Ascending aorta (tissue), 2 donors: ENCODE data around the gene SUCO. TPM values are rescaled to one million over a fixed set of nuclear protein-coding genes. Genes with fewer than 3 reads are reported as not detected.

Experiments used
- DNase-seq, 2 donors: peaks; one replicate each; pipeline ENCODE4 v3.0.0-alpha.2; 2019; ENCODE audit warnings: low spot score in 2 of 2
- H3K27ac ChIP-seq, 2 donors: fragments of 200-600 bp; sonication (generic); one replicate each; pipeline ENCODE4 v1.5.1; 2016 to 2017; ENCODE audit warnings: mild to moderate bottlenecking in 1 of 2
- H3K27me3 ChIP-seq: fragments of 200-600 bp; sonication (generic); one replicate; pipeline ENCODE4 v1.5.1; 2017
- H3K36me3 ChIP-seq, 2 donors: fragments of 200-600 bp; sonication (generic); one replicate each; pipeline ENCODE4 v1.5.1; 2016
- H3K4me1 ChIP-seq, 2 donors: fragments of 200-600 bp; sonication (generic); one replicate each; pipeline ENCODE4 v1.5.1; 2016 to 2017; ENCODE audit warnings: mild to moderate bottlenecking in 1 of 2
- H3K4me3 ChIP-seq, 2 donors: fragments of 200-600 bp; sonication (generic); one replicate each; pipeline ENCODE4 v1.5.1; 2016 to 2017; ENCODE audit warnings: mild to moderate bottlenecking in 1 of 2
- H3K9me3 ChIP-seq, 2 donors: fragments of 200-600 bp; sonication (generic); one replicate each; pipeline ENCODE4 v1.5.1; 2016
- CTCF ChIP-seq, 3 experiments: fragments of 200-600 bp in 2 of 3; fragments of 450-650 bp in 1 of 3; sonication (generic) in 2 of 3; IDR thresholded peaks; one replicate each; pipeline ENCODE4 v1.5.1; 2016 to 2019; ENCODE audit warnings: antibody characterized with exemption in 3 of 3, mild to moderate bottlenecking in 1 of 3, moderate library complexity in 1 of 3
- intact Hi-C: fragments of 100-400 bp; cut with DNase I; formaldehyde crosslinking; loops from one replicate; pipeline ENCODE4 v1.15.1; 2023
- total RNA-seq: library from RNA; depleted of rRNA; stranded (reverse); fragments of >200 nt; gene quantifications from one replicate; pipeline ENCODE4 v1.1.0, GENCODE V29; 2016

Gene SUCO
- total RNA-seq, 1 donor from 2014 or later: 7.8 TPM

DNA sequence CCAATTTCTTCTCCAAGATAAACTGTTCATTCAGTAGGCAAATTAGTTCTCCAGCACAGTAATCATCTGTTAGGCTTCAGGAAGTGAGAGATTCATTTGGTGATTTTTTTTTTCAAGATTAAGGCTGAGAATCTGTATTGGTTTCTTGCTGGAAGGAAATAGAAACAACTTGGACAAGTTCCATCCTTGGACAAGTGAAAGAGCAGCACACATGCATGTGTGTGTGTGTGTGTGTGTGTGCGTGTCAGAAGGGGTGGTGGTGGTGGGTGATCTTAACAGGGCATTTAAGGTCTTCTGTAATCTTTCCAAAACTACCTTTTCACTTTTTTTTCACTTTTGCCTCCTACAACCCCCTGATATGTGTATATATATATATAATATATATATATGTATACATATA lies 15.9 kb upstream of the SUCO start:
- TF ChIP-seq CTCF (IDR thresholded peaks at IDR 0.05): no peak
- H3K27me3 ChIP-seq: no peaks in the 10 kb centered on the region
- H3K4me1 ChIP-seq: no peaks in the 10 kb centered on the region
- intact Hi-C loops: no loop called here
- H3K4me3 ChIP-seq: no peak overlapping the region
- DNase-seq: no peak
- H3K9me3 ChIP-seq: no peaks in the 10 kb centered on the region
- no peak overlapping the region for H3K27ac ChIP-seq
- no peaks in the 10 kb centered on the region for H3K36me3 ChIP-seq

DNA sequence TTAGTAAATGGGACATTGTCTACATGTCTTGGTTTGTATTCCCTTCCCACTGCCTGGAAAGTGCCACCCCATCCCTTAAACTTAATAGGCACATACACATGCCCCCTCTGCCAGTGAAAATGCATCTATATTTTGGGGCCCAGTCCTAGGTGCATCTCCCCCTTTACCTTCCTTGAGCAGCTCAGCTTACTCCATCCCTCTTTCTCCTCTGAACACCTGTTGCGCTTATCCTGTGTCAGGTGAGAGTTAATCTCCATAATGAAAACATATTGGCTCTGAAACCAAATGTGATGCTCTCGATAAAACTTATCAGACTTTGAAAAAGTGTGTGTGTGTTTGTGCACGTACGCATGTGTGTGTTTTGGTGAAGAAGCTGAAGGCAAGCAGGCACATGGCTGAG lies 15.4 kb upstream of the SUCO start:
- Histone ChIP-seq H3K27ac (no peak overlapping the region), H3K9me3 (no peaks in the 10 kb centered on the region), H3K36me3 (no peaks in the 10 kb centered on the region), H3K4me1 (no peaks in the 10 kb centered on the region), H3K27me3 (no peaks in the 10 kb centered on the region), H3K4me3 (no peak overlapping the region)
- intact Hi-C loops: no loop called here
- DNase-seq: no peak
- no peak for TF ChIP-seq CTCF (IDR thresholded peaks at IDR 0.05)

DNA sequence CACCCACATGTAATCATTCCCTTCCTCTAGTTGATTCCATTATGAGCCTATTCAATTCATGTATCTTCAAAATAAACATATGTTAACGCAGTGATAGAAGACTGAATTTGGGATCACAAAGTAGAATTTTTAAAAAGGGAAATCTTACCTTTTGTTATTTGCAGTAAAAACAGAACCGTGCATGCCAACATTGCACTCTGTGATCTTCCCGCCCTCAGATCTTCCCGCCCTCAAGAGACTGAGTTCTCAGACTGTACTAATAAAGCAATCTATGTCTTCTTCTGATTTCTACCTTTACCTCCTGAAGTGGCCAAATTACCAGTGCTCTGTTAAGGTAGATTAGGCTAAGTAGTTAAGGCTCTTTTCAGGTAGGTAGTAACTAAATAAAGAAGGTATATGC lies 3.6 kb upstream of the SUCO start:
- H3K27ac ChIP-seq: no peak overlapping the region
- H3K4me3 ChIP-seq: no peak overlapping the region
- no peaks in the 10 kb centered on the region for H3K27me3 ChIP-seq
- TF ChIP-seq CTCF (IDR thresholded peaks at IDR 0.05): no peak
- intact Hi-C loops: no loop called here
- no peak for DNase-seq
- H3K9me3 ChIP-seq: no peaks in the 10 kb centered on the region
- H3K4me1 ChIP-seq: peaks cover 2 to 3% of the 10 kb centered on the region in 2 donors
- no peaks in the 10 kb centered on the region for H3K36me3 ChIP-seq

DNA sequence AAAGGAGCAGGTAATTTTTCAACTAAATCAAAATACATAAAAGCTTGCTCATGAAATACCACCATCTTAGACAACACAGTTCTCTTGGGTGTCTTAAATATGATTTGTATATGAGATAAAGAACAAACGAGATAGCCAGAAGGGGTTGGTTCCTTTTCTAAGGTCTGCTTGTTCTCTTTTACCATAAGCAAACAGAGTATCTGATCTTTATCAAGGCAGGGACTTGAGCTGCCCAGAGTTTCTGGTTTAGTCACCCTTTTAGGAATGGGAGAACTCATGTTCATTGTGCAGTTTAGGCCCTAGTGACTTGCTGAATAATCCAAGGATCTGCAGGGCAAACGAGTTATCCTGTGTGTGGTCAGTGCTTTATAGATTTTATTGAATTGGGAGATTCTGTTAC lies 3.0 kb upstream of the SUCO start:
- Histone ChIP-seq H3K9me3 (no peaks in the 10 kb centered on the region), H3K36me3 (no peaks in the 10 kb centered on the region), H3K27ac (no peak overlapping the region), H3K27me3 (no peaks in the 10 kb centered on the region), H3K4me3 (no peak overlapping the region), H3K4me1 (peaks cover 4 to 10% of the 10 kb centered on the region in 2 donors)
- intact Hi-C loops: loop anchor here (5.0 kb wide), 4 partner anchors 88 to 1337 kb away; partner anchors contain the start of genes GAS5, METTL13, PIGC and ZBTB37
- no peak for TF ChIP-seq CTCF (IDR thresholded peaks at IDR 0.05)
- DNase-seq: no peak

DNA sequence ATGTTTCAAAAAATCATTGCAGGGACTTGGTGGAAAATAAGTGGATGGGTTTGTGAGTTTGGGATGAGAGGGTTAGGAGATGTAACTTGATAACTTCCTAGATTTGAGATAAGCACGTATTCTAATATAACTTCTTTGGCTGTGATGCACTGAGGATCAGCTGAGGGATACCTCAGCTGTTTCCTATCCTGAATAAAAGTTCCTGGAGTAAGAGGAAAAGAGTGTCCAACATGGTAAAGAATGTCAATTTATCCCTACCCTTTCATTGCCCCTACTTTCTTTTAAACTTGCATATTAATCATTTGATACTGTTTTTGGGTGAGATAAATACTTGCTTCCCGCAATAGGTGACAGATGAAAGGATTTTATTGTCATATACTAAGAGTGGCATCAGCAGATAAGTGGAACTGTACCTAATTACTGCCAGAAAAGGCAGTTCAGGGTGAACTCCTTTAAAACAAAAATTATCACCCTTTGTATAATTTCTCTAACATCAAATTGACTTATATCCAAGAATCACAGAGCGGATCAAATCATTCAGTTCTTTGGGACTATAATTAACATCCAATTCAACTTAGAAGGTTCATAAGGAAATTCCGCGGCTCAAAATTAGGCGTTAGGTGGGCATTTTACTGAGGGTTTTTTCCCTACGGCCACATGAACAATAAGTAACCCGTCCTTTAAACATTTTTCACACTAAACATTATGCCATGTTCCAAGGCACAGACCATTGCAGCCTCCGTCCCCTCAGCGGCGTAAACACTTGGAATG lies 1.4 kb upstream of the SUCO start:
- no peak for TF ChIP-seq CTCF (IDR thresholded peaks at IDR 0.05)
- no peaks in the 10 kb centered on the region for H3K36me3 ChIP-seq
- no peak for DNase-seq
- H3K4me3 ChIP-seq: peak overlapping the region; percentile 80 to 83
- intact Hi-C loops: loop anchor here (2.0 to 5.0 kb wide), 8 partner anchors 89 to 1336 kb away; partner anchors contain the start of genes DNM3, GAS5, METTL13 and PIGC
- peaks cover 4 to 10% of the 10 kb centered on the region in 2 donors for H3K4me1 ChIP-seq
- H3K9me3 ChIP-seq: no peaks in the 10 kb centered on the region
- H3K27me3 ChIP-seq: no peaks in the 10 kb centered on the region
- peak overlapping the region; percentile 95 to 98 for H3K27ac ChIP-seq
